ENCODE measurements around the gene DUS1L.

The DUS1L gene

GRCh38 chr17:82100502-82101298 lies 35.1 kb upstream of the DUS1L start:
- DNase-seq = no peak
- no peaks in the 10 kb centered on the region for H3K9me3 ChIP-seq (ENCODE audit: control insufficient read depth, low read length)
- peaks cover 23% of the 10 kb centered on the region for H3K4me1 ChIP-seq (ENCODE audit: control insufficient read depth, insufficient read depth, low read length, poor library complexity, severe bottlenecking)
- H3K27me3 ChIP-seq (replicated peaks; ENCODE audit: control insufficient read depth, insufficient read depth, low read length, poor library complexity, severe bottlenecking) = no peaks in the 10 kb centered on the region
- H3K27ac ChIP-seq (ENCODE audit: insufficient read depth, low read length, poor library complexity, severe bottlenecking) = no peak overlapping the region
- H3K36me3 ChIP-seq (ENCODE audit: control insufficient read depth, insufficient read depth, low read length) = peaks cover under 1% of the 10 kb centered on the region
- H3K4me3 ChIP-seq (ENCODE audit: insufficient read depth, low read depth, low read length, poor library complexity, severe bottlenecking) = no peak overlapping the region

- no peaks in the 10 kb centered on the region for H3K9me3 ChIP-seq (ENCODE audit: control insufficient read depth, low read length)
- DNase-seq = no peak
- peak overlapping the region; percentile 79 for H3K27ac ChIP-seq (ENCODE audit: insufficient read depth, low read length, poor library complexity, severe bottlenecking)
- peaks cover 12% of the 10 kb centered on the region for H3K36me3 ChIP-seq (ENCODE audit: control insufficient read depth, insufficient read depth, low read length)
- no peaks in the 10 kb centered on the region for H3K27me3 ChIP-seq (replicated peaks; ENCODE audit: control insufficient read depth, insufficient read depth, low read length, poor library complexity, severe bottlenecking)
- peaks cover 16% of the 10 kb centered on the region for H3K4me1 ChIP-seq (ENCODE audit: control insufficient read depth, insufficient read depth, low read length, poor library complexity, severe bottlenecking)
- peak overlapping the region; percentile 60 for H3K4me3 ChIP-seq (ENCODE audit: insufficient read depth, low read depth, low read length, poor library complexity, severe bottlenecking)
These were observed 33.5 kb upstream of the DUS1L start for GRCh38 chr17:82098939-82099763.

- no peaks in the 10 kb centered on the region for H3K27me3 ChIP-seq (replicated peaks; ENCODE audit: control insufficient read depth, insufficient read depth, low read length, poor library complexity, severe bottlenecking)
- peaks cover 16% of the 10 kb centered on the region for H3K4me1 ChIP-seq (ENCODE audit: control insufficient read depth, insufficient read depth, low read length, poor library complexity, severe bottlenecking)
- peak within 1 kb of the TSS; percentile 62 for H3K4me3 ChIP-seq (ENCODE audit: insufficient read depth, low read depth, low read length, poor library complexity, severe bottlenecking)
- peak; percentile 85 to 87 (median 86) for DNase-seq
- H3K9me3 ChIP-seq (ENCODE audit: control insufficient read depth, low read length) = no peaks in the 10 kb centered on the region
- H3K36me3 ChIP-seq (ENCODE audit: control insufficient read depth, insufficient read depth, low read length) = peaks cover 18% of the 10 kb centered on the region
- H3K27ac ChIP-seq (ENCODE audit: insufficient read depth, low read length, poor library complexity, severe bottlenecking) = peak within 1 kb of the TSS; percentile 79
These were observed 32.8 kb upstream of the DUS1L start, which contains the start of gene FASN for GRCh38 chr17:82098169-82098938. Gene FASN, minus strand, starts transcription at chr17:82098236. Its CDS starts 1,791 bp downstream, at chr17:82096445.

GRCh38 chr17:82097919-82098168 lies 32.2 kb upstream of the DUS1L start:
- Histone ChIP-seq H3K4me1 (ENCODE audit: control insufficient read depth, insufficient read depth, low read length, poor library complexity, severe bottlenecking) (peaks cover 16% of the 10 kb centered on the region), H3K4me3 (ENCODE audit: insufficient read depth, low read depth, low read length, poor library complexity, severe bottlenecking) (peak overlapping the region; percentile 62), H3K27ac (ENCODE audit: insufficient read depth, low read length, poor library complexity, severe bottlenecking) (peak overlapping the region; percentile 79), H3K9me3 (ENCODE audit: control insufficient read depth, low read length) (no peaks in the 10 kb centered on the region), H3K27me3 (replicated peaks; ENCODE audit: control insufficient read depth, insufficient read depth, low read length, poor library complexity, severe bottlenecking) (no peaks in the 10 kb centered on the region), H3K36me3 (ENCODE audit: control insufficient read depth, insufficient read depth, low read length) (peaks cover 23% of the 10 kb centered on the region)
- no peak for DNase-seq

GRCh38 chr17:82097184-82097918 lies 31.7 kb upstream of the DUS1L start:
- Histone ChIP-seq H3K4me3 (ENCODE audit: insufficient read depth, low read depth, low read length, poor library complexity, severe bottlenecking) (peak overlapping the region; percentile 62), H3K27me3 (replicated peaks; ENCODE audit: control insufficient read depth, insufficient read depth, low read length, poor library complexity, severe bottlenecking) (no peaks in the 10 kb centered on the region), H3K9me3 (ENCODE audit: control insufficient read depth, low read length) (no peaks in the 10 kb centered on the region), H3K27ac (ENCODE audit: insufficient read depth, low read length, poor library complexity, severe bottlenecking) (peak overlapping the region; percentile 79), H3K36me3 (ENCODE audit: control insufficient read depth, insufficient read depth, low read length) (peaks cover 28% of the 10 kb centered on the region), H3K4me1 (ENCODE audit: control insufficient read depth, insufficient read depth, low read length, poor library complexity, severe bottlenecking) (peaks cover 16% of the 10 kb centered on the region)
- peak in 1 of 3 donors; percentile 16 for DNase-seq

GRCh38 chr17:82096709-82097183 lies 31.1 kb upstream of the DUS1L start:
- peaks cover 34% of the 10 kb centered on the region for H3K36me3 ChIP-seq (ENCODE audit: control insufficient read depth, insufficient read depth, low read length)
- no peaks in the 10 kb centered on the region for H3K9me3 ChIP-seq (ENCODE audit: control insufficient read depth, low read length)
- H3K4me1 ChIP-seq (ENCODE audit: control insufficient read depth, insufficient read depth, low read length, poor library complexity, severe bottlenecking) = peaks cover 16% of the 10 kb centered on the region
- H3K4me3 ChIP-seq (ENCODE audit: insufficient read depth, low read depth, low read length, poor library complexity, severe bottlenecking) = peak overlapping the region; percentile 62
- H3K27ac ChIP-seq (ENCODE audit: insufficient read depth, low read length, poor library complexity, severe bottlenecking) = no peak overlapping the region
- H3K27me3 ChIP-seq (replicated peaks; ENCODE audit: control insufficient read depth, insufficient read depth, low read length, poor library complexity, severe bottlenecking) = no peaks in the 10 kb centered on the region
- no peak for DNase-seq

- no peak overlapping the region for H3K27ac ChIP-seq (ENCODE audit: insufficient read depth, low read length, poor library complexity, severe bottlenecking)
- peaks cover 39% of the 10 kb centered on the region for H3K36me3 ChIP-seq (ENCODE audit: control insufficient read depth, insufficient read depth, low read length)
- no peak for DNase-seq
- peaks cover 16% of the 10 kb centered on the region for H3K4me1 ChIP-seq (ENCODE audit: control insufficient read depth, insufficient read depth, low read length, poor library complexity, severe bottlenecking)
- no peaks in the 10 kb centered on the region for H3K9me3 ChIP-seq (ENCODE audit: control insufficient read depth, low read length)
- H3K4me3 ChIP-seq (ENCODE audit: insufficient read depth, low read depth, low read length, poor library complexity, severe bottlenecking) = no peak overlapping the region
- H3K27me3 ChIP-seq (replicated peaks; ENCODE audit: control insufficient read depth, insufficient read depth, low read length, poor library complexity, severe bottlenecking) = no peaks in the 10 kb centered on the region
These were observed 30.4 kb upstream of the DUS1L start for GRCh38 chr17:82095777-82096708.

GRCh38 chr17:82094931-82095776 lies 29.6 kb upstream of the DUS1L start:
- peaks cover 47% of the 10 kb centered on the region for H3K36me3 ChIP-seq (ENCODE audit: control insufficient read depth, insufficient read depth, low read length)
- no peak overlapping the region for H3K27ac ChIP-seq (ENCODE audit: insufficient read depth, low read length, poor library complexity, severe bottlenecking)
- no peaks in the 10 kb centered on the region for H3K9me3 ChIP-seq (ENCODE audit: control insufficient read depth, low read length)
- H3K4me3 ChIP-seq (ENCODE audit: insufficient read depth, low read depth, low read length, poor library complexity, severe bottlenecking) = no peak overlapping the region
- H3K4me1 ChIP-seq (ENCODE audit: control insufficient read depth, insufficient read depth, low read length, poor library complexity, severe bottlenecking) = peaks cover 16% of the 10 kb centered on the region
- no peaks in the 10 kb centered on the region for H3K27me3 ChIP-seq (replicated peaks; ENCODE audit: control insufficient read depth, insufficient read depth, low read length, poor library complexity, severe bottlenecking)
- no peak for DNase-seq

All from effector memory CD4-positive, alpha-beta T cell (primary cell).